Activated CD8-positive, alpha-beta memory T cell treated with anti-CD3 and anti-CD28 coated beads for 1 hour (primary cell): ENCODE results near the gene KCNJ15.

Experiments used
- DNase-seq, 2 donors: peaks; one replicate each; pipeline ENCODE4 v3.0.0-alpha.2; 2020; ENCODE audit warnings: low read depth in 1 of 2; ENCODE audit errors: extremely low read depth in 1 of 2

The KCNJ15 gene

GRCh38 chr21:38295997-38296764 lies 39.4 kb downstream of the KCNJ15 start:
- no peak for DNase-seq

GRCh38 chr21:38297194-38297631 lies 40.4 kb downstream of the KCNJ15 start:
- no peak for DNase-seq

GRCh38 chr21:38297871-38298270 lies 41.1 kb downstream of the KCNJ15 start:
- DNase-seq: no peak

GRCh38 chr21:38298832-38299231 lies 42.0 kb downstream of the KCNJ15 start:
- no peak for DNase-seq

- no peak for DNase-seq
Observed at GRCh38 chr21:38299671-38300070, 42.9 kb downstream of the KCNJ15 start.

- no peak for DNase-seq
Observed at GRCh38 chr21:38300141-38300578, 43.4 kb downstream of the KCNJ15 start.

GRCh38 chr21:38301321-38302214 lies 44.8 kb downstream of the KCNJ15 start:
- DNase-seq: no peak

- no peak for DNase-seq
Observed at GRCh38 chr21:38303300-38303699, 46.5 kb downstream of the KCNJ15 start.

- DNase-seq: no peak
Observed at GRCh38 chr21:38306433-38307141, 49.8 kb downstream of the KCNJ15 start.

- DNase-seq: no peak
Observed at GRCh38 chr21:38307771-38308531, 51.2 kb downstream of the KCNJ15 start.

GRCh38 chr21:38308532-38309119 lies 51.8 kb downstream of the KCNJ15 start:
- no peak for DNase-seq

GRCh38 chr21:38310646-38311485 lies 54.1 kb downstream of the KCNJ15 start:
- DNase-seq: no peak

GRCh38 chr21:38311765-38312164 lies 55.0 kb downstream of the KCNJ15 start:
- no peak for DNase-seq

- DNase-seq: no peak
Observed at GRCh38 chr21:38312822-38313221, 56.0 kb downstream of the KCNJ15 start.

- DNase-seq: no peak
Observed at GRCh38 chr21:38314558-38314957, 57.8 kb downstream of the KCNJ15 start.

- DNase-seq: no peak
Observed at GRCh38 chr21:38315122-38315521, 58.3 kb downstream of the KCNJ15 start.

- no peak for DNase-seq
Observed at GRCh38 chr21:38319781-38320180, 63.0 kb downstream of the KCNJ15 start.

- no peak for DNase-seq
Observed at GRCh38 chr21:38321568-38321967, 64.8 kb downstream of the KCNJ15 start.

GRCh38 chr21:38322311-38322950 lies 65.6 kb downstream of the KCNJ15 start:
- DNase-seq: no peak
